DOHH2 (cell line): ENCODE measurements around the gene CCDC195.
"Not testable (repeated sequence)": the region's sequence is repeated elsewhere in the genome, so short reads cannot be mapped to it uniquely, and the experiment has no call there.

ENCODE experiments used
- H3F3A ChIP-seq: fragments of 200-600 bp; sonication (generic), shearing (Covaris generic); 2 replicates; pipeline ENCODE4 v1.6.0; 2016; ENCODE audit warnings: antibody characterized with exemption, mild to moderate bottlenecking; ENCODE audit not compliant: control insufficient read depth, insufficient read depth
- H3K27ac ChIP-seq: fragments of 200-600 bp; sonication (generic); 2 replicates; pipeline ENCODE4 v1.5.1; 2014; ENCODE audit warnings: low read depth, mild to moderate bottlenecking, low read length, moderate library complexity
- H3K27me3 ChIP-seq: fragments of 200-600 bp; sonication (generic); 2 replicates; pipeline ENCODE4 v1.6.1; 2014; ENCODE audit warnings: mild to moderate bottlenecking, low read length, mixed read lengths; ENCODE audit not compliant: control insufficient read depth
- H3K36me3 ChIP-seq: fragments of 200-600 bp; sonication (generic); 2 replicates; pipeline ENCODE4 v1.6.1; 2014; ENCODE audit warnings: mild to moderate bottlenecking, low read length, moderate library complexity, mixed read lengths; ENCODE audit not compliant: control insufficient read depth
- H3K4me1 ChIP-seq: fragments of 200-600 bp; sonication (generic); 2 replicates; pipeline ENCODE4 v1.6.1; 2014; ENCODE audit warnings: mild to moderate bottlenecking, low read length, mixed read lengths; ENCODE audit not compliant: control insufficient read depth
- H3K4me2 ChIP-seq: fragments of 200-600 bp; sonication (generic); 2 replicates; pipeline ENCODE4 v1.6.0; 2014; ENCODE audit warnings: mild to moderate bottlenecking, low read length, moderate library complexity
- H3K4me3 ChIP-seq: fragments of 200-600 bp; sonication (generic); 2 replicates; pipeline ENCODE4 v1.5.1; 2014; ENCODE audit warnings: mild to moderate bottlenecking, low read length, mixed read lengths
- H3K79me2 ChIP-seq: fragments of 200-600 bp; sonication (generic); 2 replicates; pipeline ENCODE4 v1.6.1; 2014; ENCODE audit warnings: mild to moderate bottlenecking, low read length, mixed read lengths; ENCODE audit not compliant: control insufficient read depth
- H3K9me2 ChIP-seq: fragments of 200-600 bp; sonication (generic); replicated peaks from 2 replicates; pipeline ENCODE4 v1.6.1; 2014; ENCODE audit warnings: mild to moderate bottlenecking, low read length, mixed read lengths; ENCODE audit not compliant: control insufficient read depth
- H3K9me3 ChIP-seq: fragments of 200-600 bp; sonication (generic); 2 replicates; pipeline ENCODE4 v1.6.1; 2014; ENCODE audit warnings: antibody characterized with exemption, low read length, mixed read lengths; ENCODE audit not compliant: control insufficient read depth, insufficient read depth
- H4K20me1 ChIP-seq: fragments of 200-600 bp; sonication (generic); 2 replicates; pipeline ENCODE4 v1.6.0; 2014; ENCODE audit warnings: low read depth, mild to moderate bottlenecking, antibody characterized with exemption, low read length, moderate library complexity; ENCODE audit not compliant: control insufficient read depth, insufficient read depth
- EZH2phosphoT487 ChIP-seq: fragments of 200-600 bp; sonication (generic); IDR thresholded peaks from 2 replicates; pipeline ENCODE4 v1.6.1; 2017; ENCODE audit warnings: borderline replicate concordance, mild to moderate bottlenecking, antibody characterized with exemption, low read length, moderate library complexity, mixed read lengths
- TF ChIP-seq, protein P1 (sequence below): fragments of 200-600 bp; sonication (generic); IDR thresholded peaks from one replicate; pipeline ENCODE4 v1.5.1; 2014; ENCODE audit warnings: antibody characterized with exemption, mild to moderate bottlenecking, low read depth, low read length; ENCODE audit not compliant: poor library complexity, severe bottlenecking

Gene CCDC195

DNA sequence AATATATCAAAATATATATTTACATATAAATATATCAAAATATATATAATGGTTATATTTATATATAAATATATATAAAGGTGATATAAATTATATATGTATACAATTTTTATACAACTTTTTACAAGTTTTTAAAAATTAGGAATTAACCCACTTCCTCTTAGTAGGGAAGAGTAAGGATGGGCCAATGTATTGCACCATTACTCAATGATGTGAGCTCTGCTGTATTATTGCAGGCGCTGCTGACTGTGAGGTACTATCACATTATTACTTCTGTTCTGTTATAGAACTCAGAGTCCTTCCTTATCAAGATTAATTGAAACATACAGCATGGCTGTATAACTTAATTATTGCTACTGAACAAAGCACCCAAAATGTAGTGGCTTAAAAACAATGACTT, 46.0 kb downstream of the CCDC195 start:
- Histone ChIP-seq H3K4me1 (peaks cover 51% of the 10 kb centered on the region), H3K27me3 (no peaks in the 10 kb centered on the region), H3F3A (peaks cover 11% of the 10 kb centered on the region), H3K9me3 (peaks cover 5% of the 10 kb centered on the region; the same call in 1 of the 2 replicates), H4K20me1 (no peaks in the 10 kb centered on the region), H3K9me2 (no peaks in the 10 kb centered on the region), H3K79me2 (no peaks in the 10 kb centered on the region), H3K4me2 (no peak overlapping the region), H3K4me3 (no peak overlapping the region), H3K36me3 (peaks cover 10% of the 10 kb centered on the region; the same call in 1 of the 2 replicates), H3K27ac (no peak overlapping the region)
- no peak for TF ChIP-seq EZH2phosphoT487

DNA sequence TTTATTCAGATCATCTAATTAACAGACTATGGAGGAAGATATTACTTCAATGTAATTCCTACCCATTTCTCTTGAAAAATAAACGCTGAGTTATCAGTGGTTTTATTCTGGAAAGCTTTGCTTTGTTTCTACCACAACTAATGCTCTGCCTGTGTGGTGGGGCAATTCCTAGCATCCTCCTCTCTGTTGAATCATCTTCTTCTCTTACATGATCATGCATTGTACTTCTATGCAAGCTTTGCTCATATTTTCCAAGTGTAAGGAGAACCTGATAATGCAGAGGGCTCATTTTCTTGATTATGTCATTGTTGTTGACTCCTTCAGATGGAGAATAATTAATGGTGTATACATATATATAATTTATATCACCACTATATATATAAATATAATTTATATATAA, 46.7 kb downstream of the CCDC195 start:
- Histone ChIP-seq H3K27ac (no peak overlapping the region), H3K4me1 (peaks cover 53% of the 10 kb centered on the region), H3K27me3 (no peaks in the 10 kb centered on the region), H4K20me1 (no peaks in the 10 kb centered on the region), H3K4me2 (no peak overlapping the region), H3F3A (peaks cover 11% of the 10 kb centered on the region), H3K79me2 (no peaks in the 10 kb centered on the region), H3K9me2 (no peaks in the 10 kb centered on the region), H3K4me3 (no peak overlapping the region), H3K9me3 (peaks cover 12% of the 10 kb centered on the region; the same call in 1 of the 2 replicates), H3K36me3 (peaks cover 15% of the 10 kb centered on the region; the same call in 1 of the 2 replicates)
- no peak for TF ChIP-seq EZH2phosphoT487
- TF ChIP-seq, protein P1, sequence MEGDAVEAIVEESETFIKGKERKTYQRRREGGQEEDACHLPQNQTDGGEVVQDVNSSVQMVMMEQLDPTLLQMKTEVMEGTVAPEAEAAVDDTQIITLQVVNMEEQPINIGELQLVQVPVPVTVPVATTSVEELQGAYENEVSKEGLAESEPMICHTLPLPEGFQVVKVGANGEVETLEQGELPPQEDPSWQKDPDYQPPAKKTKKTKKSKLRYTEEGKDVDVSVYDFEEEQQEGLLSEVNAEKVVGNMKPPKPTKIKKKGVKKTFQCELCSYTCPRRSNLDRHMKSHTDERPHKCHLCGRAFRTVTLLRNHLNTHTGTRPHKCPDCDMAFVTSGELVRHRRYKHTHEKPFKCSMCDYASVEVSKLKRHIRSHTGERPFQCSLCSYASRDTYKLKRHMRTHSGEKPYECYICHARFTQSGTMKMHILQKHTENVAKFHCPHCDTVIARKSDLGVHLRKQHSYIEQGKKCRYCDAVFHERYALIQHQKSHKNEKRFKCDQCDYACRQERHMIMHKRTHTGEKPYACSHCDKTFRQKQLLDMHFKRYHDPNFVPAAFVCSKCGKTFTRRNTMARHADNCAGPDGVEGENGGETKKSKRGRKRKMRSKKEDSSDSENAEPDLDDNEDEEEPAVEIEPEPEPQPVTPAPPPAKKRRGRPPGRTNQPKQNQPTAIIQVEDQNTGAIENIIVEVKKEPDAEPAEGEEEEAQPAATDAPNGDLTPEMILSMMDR: no peak

DNA sequence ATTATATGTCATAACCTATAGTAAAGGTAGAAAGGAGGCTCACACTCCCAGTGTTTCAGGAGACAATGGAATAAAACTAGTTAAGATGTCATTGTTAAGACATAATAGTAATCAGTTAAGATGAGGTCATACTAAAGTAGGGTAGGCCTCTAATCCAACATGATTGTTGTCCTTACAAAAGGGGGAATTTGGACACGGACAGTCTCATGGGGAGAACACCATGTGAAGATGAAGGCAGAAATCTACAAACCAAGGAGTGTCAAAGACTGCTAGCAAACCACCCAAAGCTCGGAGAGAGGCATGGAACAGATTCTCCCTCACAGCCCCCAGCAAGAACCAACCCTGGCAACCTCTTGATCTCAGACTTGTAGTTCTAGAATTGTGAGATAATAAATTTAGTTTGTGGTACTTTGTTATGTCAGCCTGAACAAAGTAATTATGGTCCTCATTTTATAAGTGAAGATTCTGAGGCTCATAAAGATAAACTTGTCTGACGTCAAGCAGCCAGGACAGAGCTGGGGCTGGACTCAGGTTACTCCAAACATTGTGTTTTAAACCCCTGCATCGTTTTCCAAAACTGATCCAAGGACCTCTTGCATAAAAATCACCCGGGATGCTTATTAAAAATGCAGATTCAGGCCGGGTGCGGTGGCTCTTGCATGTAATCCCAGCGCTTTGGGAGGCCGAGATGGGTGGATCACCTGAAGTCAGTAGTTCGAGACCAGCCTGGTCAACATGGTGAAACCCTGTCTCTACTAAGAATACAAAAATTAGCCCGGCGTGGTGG, 47.8 kb downstream of the CCDC195 start:
- no peaks in the 10 kb centered on the region for H4K20me1 ChIP-seq
- H3K9me3 ChIP-seq: peaks cover 21% of the 10 kb centered on the region; the same call in 1 of the 2 replicates
- peak overlapping the region; percentile 81 for H3K4me2 ChIP-seq
- no peaks in the 10 kb centered on the region for H3K9me2 ChIP-seq
- peak overlapping the region; percentile 62 for H3K4me3 ChIP-seq
- H3K4me1 ChIP-seq: peaks cover 53% of the 10 kb centered on the region
- peaks cover 15% of the 10 kb centered on the region; the same call in 1 of the 2 replicates for H3K36me3 ChIP-seq
- H3K27me3 ChIP-seq: no peaks in the 10 kb centered on the region
- no peaks in the 10 kb centered on the region for H3K79me2 ChIP-seq
- peak overlapping the region; percentile 95 for H3K27ac ChIP-seq
- TF ChIP-seq, protein P1: no peak
- TF ChIP-seq EZH2phosphoT487: no peak
- H3F3A ChIP-seq: peaks cover 11% of the 10 kb centered on the region

DNA sequence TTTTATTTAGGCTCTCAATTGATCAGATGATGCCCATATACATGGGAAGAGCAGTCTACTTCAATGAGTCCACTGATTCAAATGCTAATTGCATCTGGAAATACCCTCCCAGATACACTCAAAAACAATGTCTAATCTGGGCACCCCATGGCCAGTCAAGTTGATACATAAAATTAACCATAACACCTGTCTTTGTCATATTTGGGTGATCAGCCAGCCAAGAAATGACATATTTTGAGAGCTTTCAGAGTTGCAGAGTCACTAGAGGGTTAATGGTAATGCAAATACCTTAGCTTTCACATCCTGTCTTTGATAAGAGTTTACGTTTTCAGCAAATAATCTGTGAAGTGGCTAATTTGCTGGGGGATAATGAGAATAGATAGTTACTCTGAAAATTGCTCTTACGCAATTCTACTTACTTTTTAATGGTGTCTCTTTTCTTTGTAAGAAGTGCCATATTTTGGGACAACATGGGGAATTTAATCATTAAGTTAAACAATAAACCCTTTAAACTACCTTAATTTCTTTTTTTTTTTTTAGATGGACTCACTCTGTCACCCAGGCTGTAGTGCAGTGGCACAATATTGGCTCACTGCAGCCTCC, 49.1 kb downstream of the CCDC195 start:
- Histone ChIP-seq H3K4me1 (peaks cover 53% of the 10 kb centered on the region), H3K27me3 (no peaks in the 10 kb centered on the region), H3K79me2 (no peaks in the 10 kb centered on the region), H4K20me1 (no peaks in the 10 kb centered on the region), H3F3A (peaks cover 11% of the 10 kb centered on the region), H3K9me2 (no peaks in the 10 kb centered on the region), H3K4me2 (peak overlapping the region; percentile 81), H3K36me3 (peaks cover 15% of the 10 kb centered on the region; the same call in 1 of the 2 replicates), H3K27ac (peak overlapping the region; percentile 95), H3K4me3 (peak overlapping the region; percentile 62), H3K9me3 (peaks cover 32% of the 10 kb centered on the region)
- TF ChIP-seq, protein P1: no peak
- no peak for TF ChIP-seq EZH2phosphoT487

DNA sequence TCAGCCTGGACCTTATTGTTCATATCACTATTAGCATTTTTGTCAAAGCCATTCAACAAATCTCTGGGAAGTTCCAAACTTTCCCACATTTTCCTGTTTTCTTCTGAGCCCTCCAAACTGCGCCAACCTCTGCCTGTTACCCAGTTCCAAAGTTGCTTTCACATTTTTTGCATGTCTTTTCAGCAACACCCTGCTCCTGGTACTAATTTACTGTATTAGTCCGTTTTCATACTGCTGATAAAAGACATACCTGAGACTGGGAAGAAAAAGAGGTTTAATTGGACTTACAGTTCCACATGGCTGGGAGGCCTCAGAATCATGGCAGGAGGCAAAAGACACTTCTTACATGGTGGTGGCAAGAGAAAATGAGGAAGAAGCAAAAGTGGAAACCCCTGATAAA, 52.8 kb downstream of the CCDC195 start:
- peaks cover 14% of the 10 kb centered on the region for H3F3A ChIP-seq
- H3K9me3 ChIP-seq: peaks cover 41% of the 10 kb centered on the region
- H3K27me3 ChIP-seq, H3K79me2 ChIP-seq, H3K4me2 ChIP-seq, H4K20me1 ChIP-seq, H3K4me3 ChIP-seq, H3K27ac ChIP-seq, H3K9me2 ChIP-seq: not testable (repeated sequence)
- peaks cover 61% of the 10 kb centered on the region for H3K4me1 ChIP-seq
- peaks cover 15% of the 10 kb centered on the region; the same call in 1 of the 2 replicates for H3K36me3 ChIP-seq
